Peyer's patch (tissue), 4 donors: ENCODE measurements around the gene KCND2.

Experiments
- CTCF ChIP-seq, 6 experiments: fragments of 450-650 bp in 4 of 6; fragments of 200-600 bp in 2 of 6; sonication (generic) in 1 of 6; IDR thresholded peaks; one replicate each; pipeline ENCODE4 v1.5.1; 2017 to 2019; ENCODE audit warnings: antibody characterized with exemption in 6 of 6, mild to moderate bottlenecking in 3 of 6, moderate library complexity in 1 of 6
- POLR2A ChIP-seq, 2 donors: fragments of 450-650 bp; IDR thresholded peaks; one replicate each; pipeline ENCODE4 v1.5.1; 2017; ENCODE audit warnings: antibody characterized with exemption in 2 of 2, mild to moderate bottlenecking in 2 of 2, moderate library complexity in 2 of 2

DNA sequence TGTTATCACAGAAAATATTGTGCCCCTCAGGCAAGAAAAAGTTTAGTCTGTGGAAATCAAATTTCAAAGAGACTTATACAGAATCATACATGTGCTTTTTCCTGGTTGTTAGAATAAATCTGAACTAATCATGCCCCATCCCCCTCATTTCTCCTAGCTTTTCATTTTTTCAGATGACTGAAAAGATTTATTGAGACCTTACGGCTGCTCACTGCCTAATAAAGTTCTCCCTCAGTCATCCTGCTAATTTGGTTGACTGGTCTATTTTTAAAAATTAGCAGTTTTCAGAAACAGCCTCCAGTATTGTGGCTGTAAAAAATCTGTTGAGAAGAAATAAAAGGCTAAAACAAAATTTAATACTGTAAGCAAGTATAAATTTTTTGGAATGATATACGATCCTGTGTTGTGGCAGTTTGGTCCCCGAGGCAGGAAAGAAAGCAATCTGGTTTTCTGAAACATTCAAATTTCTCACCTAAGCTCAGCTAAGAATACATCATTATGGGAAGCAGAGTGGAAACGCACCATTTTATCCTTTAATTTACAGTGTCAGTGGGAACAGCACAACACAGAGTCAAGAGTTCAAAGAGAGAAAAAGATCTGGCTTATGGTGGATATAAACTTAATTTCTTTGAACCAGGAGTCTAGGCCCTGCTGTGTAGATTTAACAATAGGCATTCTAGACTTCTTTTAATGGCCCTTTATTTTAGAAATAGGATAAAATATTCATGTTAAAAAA is 144.4 kb downstream of the KCND2 start:
- no peak for TF ChIP-seq POLR2A (IDR thresholded peaks at IDR 0.05)
- TF ChIP-seq CTCF (IDR thresholded peaks at IDR 0.05), result no peak
